SH-SY5Y (cell line): ENCODE measurements around the gene ENO4.

Source experiments
- GATA2 ChIP-seq: IDR thresholded peaks from 2 replicates; pipeline ENCODE4 v1.6.1; 2011; ENCODE audit warnings: mild to moderate bottlenecking, low read depth, low read length
- GATA3 ChIP-seq: IDR thresholded peaks from 2 replicates; pipeline ENCODE4 v1.6.1; 2011; ENCODE audit warnings: low read depth, mild to moderate bottlenecking, low read length, moderate library complexity

DNA sequence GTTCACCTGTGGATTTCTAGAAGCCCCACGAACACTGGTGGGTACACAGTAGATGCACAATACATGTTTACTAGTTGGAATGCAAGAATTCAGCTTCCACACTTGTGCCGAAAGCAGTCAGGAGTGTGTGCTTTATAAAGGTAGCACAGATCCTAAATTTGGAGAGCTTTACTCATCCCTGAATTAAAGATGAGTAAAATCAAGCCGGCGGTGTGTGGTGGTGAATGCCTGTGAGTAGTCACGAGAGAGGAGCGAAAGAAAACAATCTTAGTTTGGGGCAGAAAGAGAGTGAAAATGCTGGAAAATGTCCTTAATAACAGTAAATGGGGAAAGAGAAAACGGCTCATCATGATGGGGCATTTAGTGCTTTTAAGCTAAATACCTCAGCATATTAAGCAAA, 13.6 kb upstream of the ENO4 start:
- no peak for TF ChIP-seq GATA3
- no peak for TF ChIP-seq GATA2
